C1 segment of cervical spinal cord (tissue), 14 donors: ENCODE measurements around the gene ZCCHC24.
A peak's percentile ranks its signal among the peaks of the same experiment; 100 is the strongest.

Source experiments
- DNase-seq, 14 donors: peaks; one replicate each; lab custom pipeline; 2025; lab: John Stamatoyannopoulos, UW

The ZCCHC24 gene

GRCh38 chr10:79399223-79399831 is 46.1 kb downstream of the ZCCHC24 start:
- peak in 11 of 14 donors; percentile 49 to 96 (median 75) for DNase-seq

GRCh38 chr10:79398642-79399041 is 46.8 kb downstream of the ZCCHC24 start:
- DNase-seq, result no peak

- DNase-seq, result no peak
Observed at GRCh38 chr10:79397575-79398303, 47.7 kb downstream of the ZCCHC24 start.

GRCh38 chr10:79397051-79397450 is 48.4 kb downstream of the ZCCHC24 start:
- no peak for DNase-seq

- DNase-seq, result no peak
Observed at GRCh38 chr10:79396520-79396919, 48.9 kb downstream of the ZCCHC24 start.

GRCh38 chr10:79394664-79395063 is 50.8 kb downstream of the ZCCHC24 start:
- no peak for DNase-seq

GRCh38 chr10:79393924-79394610 is 51.4 kb downstream of the ZCCHC24 start:
- no peak for DNase-seq

- no peak for DNase-seq
Observed at GRCh38 chr10:79393221-79393923, 52.1 kb downstream of the ZCCHC24 start.

GRCh38 chr10:79392506-79393176 is 52.8 kb downstream of the ZCCHC24 start:
- DNase-seq, result no peak

GRCh38 chr10:79392020-79392398 is 53.4 kb downstream of the ZCCHC24 start:
- no peak for DNase-seq

GRCh38 chr10:79391231-79392019 is 54.0 kb downstream of the ZCCHC24 start:
- no peak for DNase-seq

GRCh38 chr10:79390551-79391229 is 54.7 kb downstream of the ZCCHC24 start:
- no peak for DNase-seq

- DNase-seq, result no peak
Observed at GRCh38 chr10:79390057-79390456, 55.4 kb downstream of the ZCCHC24 start.

- no peak for DNase-seq
Observed at GRCh38 chr10:79387974-79388850, 57.2 kb downstream of the ZCCHC24 start.

- DNase-seq, result no peak
Observed at GRCh38 chr10:79387466-79387973, 57.9 kb downstream of the ZCCHC24 start.

- DNase-seq, result no peak
Observed at GRCh38 chr10:79386637-79387465, 58.6 kb downstream of the ZCCHC24 start.

GRCh38 chr10:79385804-79386531 is 59.5 kb downstream of the ZCCHC24 start:
- DNase-seq, result no peak
